GM12878 (cell line): Measurements from ENCODE around the gene TMEM168. TPM values are rescaled to one million over a fixed set of nuclear protein-coding genes. Genes with fewer than 3 reads are reported as not detected.

Source experiments
- ATAC-seq: fragments of 200-7000 bp; cut with Tn5 transposase; 3 replicates; pipeline ENCODE4 v1.9.1; 2020; ENCODE audit warnings: mild to moderate bottlenecking, moderate library complexity
- BruUV-seq: library from RNA; stranded (reverse); fragments of 400-500 nt; replicated peaks from 2 replicates; lab custom pipeline; 2021; lab: Mats Ljungman, UMichigan
- CTCF ChIA-PET: fragments of 300-600 bp; sonication (Branson Sonifier 250); formaldehyde crosslinking; extraction: SDS; loops from one replicate; lab custom pipeline; 2021; ENCODE audit warnings: inconsistent platforms; lab: Yijun Ruan, JAX
- POLR2A ChIA-PET: fragments of 350-600 bp; formaldehyde crosslinking; extraction: SDS; loops from one replicate; lab custom pipeline; 2021; ENCODE audit warnings: inconsistent platforms; lab: Charles Lee
- RAD21 ChIA-PET: fragments of 300-600 bp; sonication (Branson Sonifier 250); formaldehyde crosslinking; loops from one replicate; lab custom pipeline; 2023; ENCODE audit warnings: antibody characterized with exemption; ENCODE audit not compliant: unreplicated experiment; lab: Charles Lee
- SMC1A ChIA-PET: fragments of 300-600 bp; sonication (Branson Sonifier 250); formaldehyde crosslinking; loops from one replicate; lab custom pipeline; 2023; ENCODE audit not compliant: unreplicated experiment, uncharacterized antibody; lab: Charles Lee
- DNase-seq: peaks from one replicate; pipeline ENCODE4 v3.0.0-alpha.2; 2011; ENCODE audit warnings: low read depth, low spot score
- FAIRE-seq: peaks from 3 replicates; lab custom pipeline; 2011; peaks lifted over from hg19 to GRCh38; lab: Jason Lieb, UNC
- H2AFZ ChIP-seq: 2 replicates; pipeline ENCODE4 v1.6.0; 2011; ENCODE audit warnings: low read depth, low read length, control low read depth; ENCODE audit not compliant: control insufficient read depth
- H3K27ac ChIP-seq: 2 replicates; pipeline ENCODE4 v1.5.1; 2011; ENCODE audit warnings: control low read depth; ENCODE audit not compliant: control insufficient read depth, insufficient read depth
- H3K27me3 ChIP-seq, 2 experiments: replicated peaks in 1 of 2; 2 replicates each; pipeline versions ENCODE4 v1.6.0 to v1.6.1; 2011; ENCODE audit warnings: low read length in 1 of 2; ENCODE audit not compliant: control insufficient read depth in 2 of 2, insufficient read depth in 2 of 2
- H3K36me3 ChIP-seq, 2 experiments: 2 replicates each; pipeline ENCODE4 v1.5.1; 2011; ENCODE audit warnings: low read length in 1 of 2; ENCODE audit not compliant: control insufficient read depth in 2 of 2, insufficient read depth in 2 of 2
- H3K4me1 ChIP-seq: 2 replicates; pipeline ENCODE4 v1.6.1; 2011; ENCODE audit warnings: mild to moderate bottlenecking, low read length, moderate library complexity, mixed read lengths; ENCODE audit not compliant: control insufficient read depth, insufficient read depth
- H3K4me2 ChIP-seq: 2 replicates; pipeline ENCODE4 v1.6.0; 2011; ENCODE audit warnings: control low read depth; ENCODE audit not compliant: control insufficient read depth, insufficient read depth
- H3K4me3 ChIP-seq: fragments of 200-600 bp; sonication (generic); 2 replicates; pipeline ENCODE4 v1.5.1; 2016
- H3K79me2 ChIP-seq: 2 replicates; pipeline ENCODE4 v1.6.0; 2011; ENCODE audit warnings: low read length; ENCODE audit not compliant: control insufficient read depth, insufficient read depth
- H3K9ac ChIP-seq: 2 replicates; pipeline ENCODE4 v1.8.0; 2011; ENCODE audit warnings: low read length, control low read depth, mixed read lengths; ENCODE audit not compliant: control insufficient read depth, insufficient read depth
- H3K9me3 ChIP-seq: replicated peaks from 3 replicates; pipeline ENCODE4 v1.5.1; 2011; ENCODE audit warnings: mild to moderate bottlenecking, low read length; ENCODE audit not compliant: control insufficient read depth, insufficient read depth
- H4K20me1 ChIP-seq: 2 replicates; pipeline ENCODE4 v1.6.0; 2011; ENCODE audit not compliant: control insufficient read depth, insufficient read depth
- CBFB ChIP-seq: IDR thresholded peaks from 2 replicates; pipeline ENCODE4 v1.6.1; 2016; ENCODE audit warnings: antibody characterized with exemption, low read depth
- CHD2 ChIP-seq: IDR thresholded peaks from 2 replicates; pipeline ENCODE4 v1.6.1; 2011; ENCODE audit warnings: low read depth, low read length, improper control_type of control experiment, borderline replicate concordance
- CREM ChIP-seq: IDR thresholded peaks from 2 replicates; pipeline ENCODE4 v1.6.1; 2014; ENCODE audit warnings: antibody characterized with exemption, low read depth
- DPF2 ChIP-seq: fragments of 450-650 bp; IDR thresholded peaks from 2 replicates; pipeline ENCODE4 v1.6.1; 2017; ENCODE audit warnings: mild to moderate bottlenecking
- E4F1 ChIP-seq: fragments of 450-650 bp; IDR thresholded peaks from 2 replicates; pipeline ENCODE4 v1.6.1; 2018; ENCODE audit warnings: borderline replicate concordance, mild to moderate bottlenecking; ENCODE audit not compliant: partially characterized antibody
- FOXK2 ChIP-seq: fragments of 450-650 bp; IDR thresholded peaks from 2 replicates; pipeline ENCODE4 v1.6.1; 2017; ENCODE audit warnings: mild to moderate bottlenecking, moderate library complexity
- GATAD2B ChIP-seq: fragments of 450-650 bp; conservative IDR thresholded peaks from 2 replicates; pipeline ENCODE4 v1.6.1; 2017; ENCODE audit warnings: low read depth, mild to moderate bottlenecking, moderate library complexity
- JUNB ChIP-seq: IDR thresholded peaks from 2 replicates; pipeline ENCODE4 v1.6.1; 2016; ENCODE audit warnings: antibody characterized with exemption, mild to moderate bottlenecking
- JUND ChIP-seq: IDR thresholded peaks from 2 replicates; pipeline ENCODE4 v1.6.1; 2012; ENCODE audit warnings: low read depth, mild to moderate bottlenecking, low read length, improper control_type of control experiment, moderate library complexity
- KDM1A ChIP-seq: fragments of 200-600 bp; sonication (generic); IDR thresholded peaks from 2 replicates; pipeline ENCODE4 v1.6.1; 2016; ENCODE audit warnings: borderline replicate concordance
- NR2F1 ChIP-seq: fragments of 450-650 bp; conservative IDR thresholded peaks from 2 replicates; pipeline ENCODE4 v1.6.1; 2017; ENCODE audit warnings: mild to moderate bottlenecking
- PKNOX1 ChIP-seq: fragments of 450-650 bp; IDR thresholded peaks from 2 replicates; pipeline ENCODE4 v1.6.1; 2016; ENCODE audit warnings: mild to moderate bottlenecking
- PML ChIP-seq: IDR thresholded peaks from 2 replicates; pipeline ENCODE4 v1.6.1; 2012; ENCODE audit warnings: low read length, inconsistent platforms
- SUZ12 ChIP-seq: fragments of 200-600 bp; sonication (generic); IDR thresholded peaks from one replicate; pipeline ENCODE4 v1.6.1; 2018; ENCODE audit warnings: antibody characterized with exemption, mild to moderate bottlenecking; ENCODE audit not compliant: unreplicated experiment
- ZNF24 ChIP-seq: fragments of 450-650 bp; IDR thresholded peaks from 2 replicates; pipeline ENCODE4 v1.6.1; 2017; ENCODE audit warnings: antibody characterized with exemption, mild to moderate bottlenecking
- WGBS: methylation state at CpG from one replicate; pipeline ENCODE4 v1.1.6; 2016; ENCODE audit warnings: low lambda C conversion rate; ENCODE audit not compliant: insufficient replicate concordance, insufficient coverage; ENCODE audit errors: missing lambda C conversion rate; 5-methylcytosine and 5-hydroxymethylcytosine counted together
- in situ Hi-C: fragments of 300-500 bp; cut with MboI; formaldehyde crosslinking; loops from 9 replicates; pipeline ENCODE4 v1.14.3; 2018; ENCODE audit warnings: mixed read lengths
- intact Hi-C: fragments of 100-400 bp; cut with micrococcal nuclease; formaldehyde crosslinking; loops from one replicate; pipeline ENCODE4 v1.14.2; 2022; ENCODE audit not compliant: unreplicated experiment
- polyA plus RNA-seq, 11 experiments: library from polyadenylated mRNA; depleted of rRNA in 4 of 11; unstranded in 6 of 11; stranded (reverse) in 5 of 11; fragments of >200 nt; fragmentation: Nextera tagmentation in 4 of 11; fragmentation: Illumina TruSeq in 1 of 11; extraction: Ambion mirVana in 4 of 11; extraction: Trizol in 1 of 11; gene quantifications; 1 replicate in 1 of 11; 2 replicates in 10 of 11; pipeline versions ENCODE4 v1.2.1 to v1.2.3, GENCODE V29; 2011 to 2016; ENCODE audit warnings: inconsistent platforms in 2 of 11, missing spikeins in 2 of 11, low read depth in 1 of 11
- total RNA-seq, 4 experiments: library from RNA; depleted of rRNA in 3 of 4; stranded (reverse); fragments of >200 nt in 3 of 4; fragmentation: Illumina TruSeq in 1 of 4; extraction: Trizol in 1 of 4; gene quantifications; 2 replicates each; pipeline versions ENCODE4 v1.2.1 to v1.2.3, GENCODE V29; 2013 to 2021

Gene TMEM168
- total and polyA plus RNA-seq, 10 of the 15 experiments (the other 5 are each of a cell fraction or from before 2014, with no cell fraction given), result 9.1 to 44.2 (median 19.8) TPM

GRCh38 chr7:112757337-112757736 lies 32.9 kb downstream of the TMEM168 start:
- no peak for TF ChIP-seq PML
- no peak for TF ChIP-seq KDM1A
- TF ChIP-seq NR2F1, result peak; percentile 55
- TF ChIP-seq GATAD2B, result no peak
- TF ChIP-seq FOXK2, result no peak
- SMC1A ChIA-PET, result interaction anchor here (1.0 to 1.4 kb wide), 2 partner anchors 23 to 79 kb away, joined by 3 to 4 read pairs; no protein-coding TSS in a partner anchor

GRCh38 chr7:112753298-112753697 lies 36.9 kb downstream of the TMEM168 start:
- DNase-seq (no peak), ATAC-seq (no peak), FAIRE-seq (no peak)
- Histone ChIP-seq H3K79me2 (no peaks in the 10 kb centered on the region), H3K9me3 (no peaks in the 10 kb centered on the region), H3K36me3 (no peaks in the 10 kb centered on the region), H3K27ac (no peak overlapping the region), H3K4me1 (no peaks in the 10 kb centered on the region), H3K4me2 (no peak overlapping the region), H3K9ac (no peak overlapping the region), H3K4me3 (no peak overlapping the region), H4K20me1 (no peaks in the 10 kb centered on the region), H2AFZ (no peak overlapping the region), H3K27me3 (no peaks in the 10 kb centered on the region)
- ChIA-PET POLR2A (no interaction called here), SMC1A (no interaction called here), CTCF (no interaction called here), RAD21 (no interaction called here)
- in situ Hi-C loops (no loop called here), intact Hi-C loops (loop anchor here (5.0 kb wide), 1 partner anchor 144 kb away; no protein-coding TSS in a partner anchor)
- BruUV-seq, result no TSS peak
- no peak for TF ChIP-seq CBFB
- no peak for TF ChIP-seq JUNB
- no peak for TF ChIP-seq SUZ12
- no peak for TF ChIP-seq CREM
- TF ChIP-seq CHD2, result no peak
- no peak for TF ChIP-seq PKNOX1
- no peak for TF ChIP-seq JUND
- TF ChIP-seq DPF2, result no peak
- TF ChIP-seq ZNF24, result no peak
- TF ChIP-seq E4F1, result no peak

More at GRCh38 chr7:112757337-112757736, 32.9 kb downstream of the TMEM168 start:
- CTCF ChIA-PET, result interaction anchor here (0.7 kb wide), 1 partner anchor 17 kb away, joined by 4 read pairs; no protein-coding TSS in a partner anchor
- ATAC-seq (peak; percentile 78), FAIRE-seq (no peak), DNase-seq (no peak)
- Histone ChIP-seq H3K9ac (no peak overlapping the region), H3K4me2 (no peak overlapping the region), H3K9me3 (no peaks in the 10 kb centered on the region), H3K79me2 (no peaks in the 10 kb centered on the region), H3K36me3 (no peaks in the 10 kb centered on the region), H4K20me1 (no peaks in the 10 kb centered on the region), H3K4me3 (no peak overlapping the region), H3K27ac (no peak overlapping the region), H3K4me1 (no peaks in the 10 kb centered on the region), H3K27me3 (no peaks in the 10 kb centered on the region), H2AFZ (no peak overlapping the region)
- BruUV-seq, result no TSS peak
- in situ Hi-C loops, result no loop called here
- intact Hi-C loops, result no loop called here
- 53% methylated on average over 2 of the region's 2 CpGs for WGBS
- RAD21 ChIA-PET, result no interaction called here
- POLR2A ChIA-PET, result no interaction called here
